ENCODE measurements around the gene ACTN4.

Gene ACTN4

GRCh38 chr19:38733493-38734175 lies 86.2 kb downstream of the ACTN4 start:
- DNase-seq (ENCODE audit: low read depth) = no peak
- in situ Hi-C loops (cut with HindIII; ENCODE audit: low sequenced_read_pairs) = no loop called here
- H3K4me3 ChIP-seq (ENCODE audit: low read depth, low read length) = no peak overlapping the region
- no peak for TF ChIP-seq CTCF (IDR thresholded peaks at IDR 0.05; ENCODE audit: low read depth, low read length, missing control alignments)

GRCh38 chr19:38734176-38734425 lies 86.7 kb downstream of the ACTN4 start:
- no peak overlapping the region for H3K4me3 ChIP-seq (ENCODE audit: low read depth, low read length)

GRCh38 chr19:38734426-38735256 lies 87.2 kb downstream of the ACTN4 start:
- H3K4me3 ChIP-seq (ENCODE audit: low read depth, low read length) = no peak overlapping the region
- in situ Hi-C loops (cut with HindIII; ENCODE audit: low sequenced_read_pairs) = no loop called here
- TF ChIP-seq CTCF (IDR thresholded peaks at IDR 0.05; ENCODE audit: low read depth, low read length, missing control alignments) = no peak

More at GRCh38 chr19:38734176-38734425, 86.7 kb downstream of the ACTN4 start:
- no peak for DNase-seq (ENCODE audit: low read depth)
- in situ Hi-C loops (cut with HindIII; ENCODE audit: low sequenced_read_pairs) = no loop called here
- TF ChIP-seq CTCF (IDR thresholded peaks at IDR 0.05; ENCODE audit: low read depth, low read length, missing control alignments) = no peak

GRCh38 chr19:38735257-38735686 lies 87.8 kb downstream of the ACTN4 start:
- no peak for DNase-seq (ENCODE audit: low read depth)
- H3K4me3 ChIP-seq (ENCODE audit: low read depth, low read length) = peak overlapping the region; percentile 18
- in situ Hi-C loops (cut with HindIII; ENCODE audit: low sequenced_read_pairs) = no loop called here
- TF ChIP-seq CTCF (IDR thresholded peaks at IDR 0.05; ENCODE audit: low read depth, low read length, missing control alignments) = no peak

More at GRCh38 chr19:38734426-38735256, 87.2 kb downstream of the ACTN4 start:
- no peak for DNase-seq (ENCODE audit: low read depth)

GRCh38 chr19:38736036-38736412 lies 88.6 kb downstream of the ACTN4 start:
- no peak for DNase-seq (ENCODE audit: low read depth)
- no peak for TF ChIP-seq CTCF (IDR thresholded peaks at IDR 0.05; ENCODE audit: low read depth, low read length, missing control alignments)
- H3K4me3 ChIP-seq (ENCODE audit: low read depth, low read length) = peak overlapping the region; percentile 21
- in situ Hi-C loops (cut with HindIII; ENCODE audit: low sequenced_read_pairs) = no loop called here

- no peak for TF ChIP-seq CTCF (IDR thresholded peaks at IDR 0.05; ENCODE audit: low read depth, low read length, missing control alignments)
- in situ Hi-C loops (cut with HindIII; ENCODE audit: low sequenced_read_pairs) = no loop called here
- no peak for DNase-seq (ENCODE audit: low read depth)
- H3K4me3 ChIP-seq (ENCODE audit: low read depth, low read length) = no peak overlapping the region
Observed at GRCh38 chr19:38736413-38737280, 89.2 kb downstream of the ACTN4 start.

Measured in astrocyte of the cerebellum (primary cell).